ENCODE data around the gene HEATR3. TPM values are rescaled to one million over a fixed set of nuclear protein-coding genes. Genes with fewer than 3 reads are reported as not detected.

Gene HEATR3
- total RNA-seq, 1 experiment from 2014 or later, result 28.0 TPM

DNA sequence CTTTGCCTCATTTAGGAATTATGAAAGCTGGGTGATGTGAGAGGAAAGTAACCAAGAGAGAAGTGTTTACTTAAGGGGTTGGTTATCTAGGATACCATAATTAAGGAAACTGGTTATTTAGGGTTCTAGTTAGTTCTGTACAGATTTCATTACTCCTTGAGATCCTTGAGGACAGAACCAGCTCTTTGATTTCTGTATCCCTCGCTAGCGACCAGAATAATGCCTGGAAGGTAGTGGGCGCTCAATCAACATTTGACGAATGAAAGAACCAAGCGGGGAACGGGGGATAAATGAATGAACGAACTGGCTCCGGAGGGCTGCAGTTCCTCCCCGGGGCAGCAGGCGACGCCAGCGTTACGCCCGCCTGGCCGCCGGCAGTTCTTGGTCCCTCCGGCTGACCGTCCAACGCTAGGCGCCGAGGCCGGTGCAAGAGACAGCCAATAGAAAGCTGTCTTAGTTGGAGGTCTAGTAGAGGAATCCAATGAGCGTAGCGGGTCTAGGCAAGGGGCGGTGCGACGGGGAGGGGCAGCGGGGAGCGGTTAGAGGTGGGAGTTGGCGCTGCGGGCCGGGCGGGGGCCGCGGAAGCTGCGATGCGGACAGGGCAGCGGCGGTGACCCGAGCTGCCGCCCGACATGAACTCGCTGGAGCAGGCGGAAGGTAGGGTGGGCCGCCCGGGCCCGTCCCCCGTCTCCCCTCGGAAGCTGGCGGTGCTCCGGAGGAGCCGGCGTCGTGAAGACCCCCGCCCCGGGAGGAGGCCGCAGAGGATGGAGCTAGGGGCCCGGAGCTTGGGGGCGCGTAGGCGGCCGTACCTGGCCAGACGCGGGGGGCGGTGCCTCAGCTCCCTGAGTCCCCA, 40.9 kb upstream of the HEATR3 start, which contains the start of gene CNEP1R1 (continued):
- TF ChIP-seq USF2 (CRISPR knock-in tag; IDR thresholded peaks at IDR 0.05) (no peak), HMGA2 (CRISPR knock-in tag; IDR thresholded peaks at IDR 0.05) (no peak), JAZF1 (CRISPR knock-in tag; IDR thresholded peaks at IDR 0.05) (no peak), FOXP4 (CRISPR knock-in tag; IDR thresholded peaks at IDR 0.05) (no peak; the same call in 1 of the 2 replicates), PRDM15 (CRISPR knock-in tag; IDR thresholded peaks at IDR 0.05) (no peak), SP1 (CRISPR knock-in tag; conservative IDR thresholded peaks at IDR 0.05) (peak; percentile 100), NFYB (CRISPR knock-in tag; conservative IDR thresholded peaks at IDR 0.05; ENCODE audit: low read depth) (peak; percentile 99), ZNF138 (CRISPR knock-in tag; conservative IDR thresholded peaks at IDR 0.05) (no peak), FOXK1 (CRISPR knock-in tag; IDR thresholded peaks at IDR 0.05) (peak; percentile 73), NFATC4 (CRISPR knock-in tag; IDR thresholded peaks at IDR 0.05) (no peak), KAT7 (CRISPR knock-in tag; IDR thresholded peaks at IDR 0.05; ENCODE audit: borderline replicate concordance) (no peak), MXD4 (CRISPR knock-in tag; IDR thresholded peaks at IDR 0.05; ENCODE audit: borderline replicate concordance) (no peak), CREM (CRISPR knock-in tag; IDR thresholded peaks at IDR 0.05) (peak; percentile 59; the same call in 1 of the 2 replicates), TCF7 (CRISPR knock-in tag; IDR thresholded peaks at IDR 0.05; ENCODE audit: low read depth) (no peak), CREB1 (CRISPR knock-in tag; IDR thresholded peaks at IDR 0.05) (0 out of 2 replicates have a peak, but pooled peaks have one; percentile 19), TP53 (CRISPR knock-in tag; IDR thresholded peaks at IDR 0.05) (no peak), ZNF423 (CRISPR knock-in tag; IDR thresholded peaks at IDR 0.05) (no peak), ESRRA (CRISPR knock-in tag; IDR thresholded peaks at IDR 0.05; ENCODE audit: borderline replicate concordance) (no peak), TEAD4 (CRISPR knock-in tag; IDR thresholded peaks at IDR 0.05) (no peak), NR2C2 (CRISPR knock-in tag; IDR thresholded peaks at IDR 0.05) (no peak), ZNF416 (CRISPR knock-in tag; IDR thresholded peaks at IDR 0.05) (no peak)
- TF ChIP-seq, protein P1, sequence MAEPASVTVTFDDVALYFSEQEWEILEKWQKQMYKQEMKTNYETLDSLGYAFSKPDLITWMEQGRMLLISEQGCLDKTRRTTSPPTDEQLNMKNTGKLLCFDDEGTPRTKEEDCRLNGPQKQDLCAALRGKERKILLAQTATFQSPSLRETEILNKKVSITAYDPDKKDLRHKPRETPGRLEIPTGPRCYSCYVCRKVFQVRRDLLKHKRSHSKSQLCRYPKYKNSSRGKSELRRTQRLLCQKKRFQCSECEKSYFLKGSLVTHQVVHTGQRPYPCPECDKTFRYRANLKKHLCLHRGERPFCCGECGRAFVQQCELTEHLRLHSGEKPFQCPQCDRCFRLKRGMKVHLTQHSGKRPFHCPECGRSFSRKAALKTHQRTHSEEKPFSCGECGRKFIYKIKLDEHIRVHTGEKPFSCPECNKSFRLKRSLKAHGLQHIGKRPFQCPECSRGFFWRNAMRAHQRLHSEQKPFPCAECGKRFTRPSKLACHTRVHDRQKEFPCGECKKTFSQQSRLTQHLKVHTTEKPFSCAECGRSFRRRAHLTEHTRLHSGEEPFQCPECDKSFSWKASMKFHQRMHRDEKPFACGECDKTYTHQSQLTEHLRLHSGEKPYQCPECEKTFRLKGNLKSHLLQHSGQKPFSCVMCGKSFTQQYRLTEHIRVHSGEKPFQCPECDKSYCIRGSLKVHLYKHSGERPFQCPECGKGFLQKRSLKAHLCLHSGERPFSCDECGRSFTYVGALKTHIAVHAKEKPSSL (CRISPR knock-in tag; conservative IDR thresholded peaks at IDR 0.05), result no peak
- TF ChIP-seq, protein P2, sequence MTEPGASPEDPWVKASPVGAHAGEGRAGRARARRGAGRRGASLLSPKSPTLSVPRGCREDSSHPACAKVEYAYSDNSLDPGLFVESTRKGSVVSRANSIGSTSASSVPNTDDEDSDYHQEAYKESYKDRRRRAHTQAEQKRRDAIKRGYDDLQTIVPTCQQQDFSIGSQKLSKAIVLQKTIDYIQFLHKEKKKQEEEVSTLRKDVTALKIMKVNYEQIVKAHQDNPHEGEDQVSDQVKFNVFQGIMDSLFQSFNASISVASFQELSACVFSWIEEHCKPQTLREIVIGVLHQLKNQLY (CRISPR knock-in tag; IDR thresholded peaks at IDR 0.05), result no peak
- TF ChIP-seq, protein P3, sequence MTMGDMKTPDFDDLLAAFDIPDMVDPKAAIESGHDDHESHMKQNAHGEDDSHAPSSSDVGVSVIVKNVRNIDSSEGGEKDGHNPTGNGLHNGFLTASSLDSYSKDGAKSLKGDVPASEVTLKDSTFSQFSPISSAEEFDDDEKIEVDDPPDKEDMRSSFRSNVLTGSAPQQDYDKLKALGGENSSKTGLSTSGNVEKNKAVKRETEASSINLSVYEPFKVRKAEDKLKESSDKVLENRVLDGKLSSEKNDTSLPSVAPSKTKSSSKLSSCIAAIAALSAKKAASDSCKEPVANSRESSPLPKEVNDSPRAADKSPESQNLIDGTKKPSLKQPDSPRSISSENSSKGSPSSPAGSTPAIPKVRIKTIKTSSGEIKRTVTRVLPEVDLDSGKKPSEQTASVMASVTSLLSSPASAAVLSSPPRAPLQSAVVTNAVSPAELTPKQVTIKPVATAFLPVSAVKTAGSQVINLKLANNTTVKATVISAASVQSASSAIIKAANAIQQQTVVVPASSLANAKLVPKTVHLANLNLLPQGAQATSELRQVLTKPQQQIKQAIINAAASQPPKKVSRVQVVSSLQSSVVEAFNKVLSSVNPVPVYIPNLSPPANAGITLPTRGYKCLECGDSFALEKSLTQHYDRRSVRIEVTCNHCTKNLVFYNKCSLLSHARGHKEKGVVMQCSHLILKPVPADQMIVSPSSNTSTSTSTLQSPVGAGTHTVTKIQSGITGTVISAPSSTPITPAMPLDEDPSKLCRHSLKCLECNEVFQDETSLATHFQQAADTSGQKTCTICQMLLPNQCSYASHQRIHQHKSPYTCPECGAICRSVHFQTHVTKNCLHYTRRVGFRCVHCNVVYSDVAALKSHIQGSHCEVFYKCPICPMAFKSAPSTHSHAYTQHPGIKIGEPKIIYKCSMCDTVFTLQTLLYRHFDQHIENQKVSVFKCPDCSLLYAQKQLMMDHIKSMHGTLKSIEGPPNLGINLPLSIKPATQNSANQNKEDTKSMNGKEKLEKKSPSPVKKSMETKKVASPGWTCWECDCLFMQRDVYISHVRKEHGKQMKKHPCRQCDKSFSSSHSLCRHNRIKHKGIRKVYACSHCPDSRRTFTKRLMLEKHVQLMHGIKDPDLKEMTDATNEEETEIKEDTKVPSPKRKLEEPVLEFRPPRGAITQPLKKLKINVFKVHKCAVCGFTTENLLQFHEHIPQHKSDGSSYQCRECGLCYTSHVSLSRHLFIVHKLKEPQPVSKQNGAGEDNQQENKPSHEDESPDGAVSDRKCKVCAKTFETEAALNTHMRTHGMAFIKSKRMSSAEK (CRISPR knock-in tag; IDR thresholded peaks at IDR 0.05; ENCODE audit: borderline replicate concordance), result no peak
